Activated CD4-positive, alpha-beta T cell treated with anti-CD3 and anti-CD28 coated beads, Interleukin-2, amount 10 ng/mL, durations not matched to agents 7 days and 5 days (primary cell): ENCODE data around the gene ATXN7L1. TPM values are rescaled to one million over a fixed set of nuclear protein-coding genes. Genes with fewer than 3 reads are reported as not detected.
"Not testable (repeated sequence)": the region's sequence is repeated elsewhere in the genome, so short reads cannot be mapped to it uniquely, and the experiment has no call there.

Source experiments
- CTCF ChIA-PET: fragments of 350-600 bp; sonication (Branson Sonifier 250); formaldehyde crosslinking; loops from one replicate; lab custom pipeline; 2021; ENCODE audit warnings: antibody characterized with exemption; lab: Charles Lee
- POLR2A ChIA-PET: fragments of 350-600 bp; sonication (Branson Sonifier 250); formaldehyde crosslinking; loops from one replicate; lab custom pipeline; 2021; ENCODE audit warnings: antibody characterized with exemption; lab: Charles Lee
- DNase-seq: peaks from one replicate; pipeline ENCODE4 v3.0.0-alpha.2; 2020
- H3K27ac Mint-ChIP-seq: one replicate; pipeline ENCODE4 v1.8.0; 2021; ENCODE audit warnings: mild to moderate bottlenecking, moderate library complexity, mixed read lengths
- H3K27me3 Mint-ChIP-seq: one replicate; pipeline ENCODE4 v1.8.0; 2021; ENCODE audit warnings: mixed read lengths
- H3K36me3 Mint-ChIP-seq: one replicate; pipeline ENCODE4 v1.8.0; 2021; ENCODE audit warnings: low read depth, mixed read lengths
- H3K4me1 Mint-ChIP-seq: one replicate; pipeline ENCODE4 v1.8.0; 2021; ENCODE audit warnings: mixed read lengths
- H3K4me3 Mint-ChIP-seq: one replicate; pipeline ENCODE4 v1.8.0; 2021; ENCODE audit warnings: mild to moderate bottlenecking, moderate library complexity, mixed read lengths
- H3K9me3 Mint-ChIP-seq: one replicate; pipeline ENCODE4 v1.8.0; 2021; ENCODE audit warnings: mixed read lengths
- total RNA-seq, 2 experiments: library from RNA; stranded (reverse); gene quantifications; one replicate each; pipeline ENCODE4 v1.2.3, GENCODE V29; 2021

The ATXN7L1 gene
- total RNA-seq, 2 experiments from 2014 or later, result 23.8 to 25.4 TPM

DNA sequence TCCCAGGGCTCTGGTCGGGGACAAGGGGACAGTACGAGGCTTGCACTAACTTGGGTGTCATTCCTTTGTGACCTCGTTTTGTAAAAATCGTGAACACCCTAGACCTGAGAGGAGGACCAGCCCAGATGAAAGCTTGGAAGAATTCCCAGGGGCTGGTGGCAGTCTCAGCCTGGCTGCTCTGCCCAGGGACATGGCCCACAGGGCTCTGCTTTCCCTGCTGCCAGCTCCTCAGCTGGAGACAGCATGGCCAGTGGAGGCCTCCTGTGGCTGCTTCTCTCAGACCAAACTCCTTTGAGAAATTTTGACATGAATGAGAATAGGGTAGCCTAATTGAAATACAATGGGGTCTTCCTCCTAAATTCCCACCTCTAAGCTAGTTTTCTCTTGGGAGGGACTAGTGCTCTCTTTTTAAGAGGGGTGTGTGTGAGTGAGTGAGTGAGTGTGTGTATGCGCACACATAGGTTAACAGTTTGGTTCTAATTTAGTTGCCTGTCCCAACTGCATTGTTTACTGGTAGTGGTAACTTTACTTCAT is 154.8 kb downstream of the ATXN7L1 start:
- Mint-ChIP-seq H3K9me3 (no peaks in the 10 kb centered on the region), H3K36me3 (no peaks in the 10 kb centered on the region), H3K4me3 (no peak overlapping the region), H3K4me1 (no peaks in the 10 kb centered on the region), H3K27me3 (no peaks in the 10 kb centered on the region), H3K27ac (no peak overlapping the region)
- ChIA-PET POLR2A (no interaction called here), CTCF (no interaction called here)
- DNase-seq, result no peak

GRCh38 chr7:105719919-105720318 is 156.5 kb downstream of the ATXN7L1 start:
- no peaks in the 10 kb centered on the region for H3K9me3 Mint-ChIP-seq
- H3K4me1 Mint-ChIP-seq, result no peaks in the 10 kb centered on the region
- H3K36me3 Mint-ChIP-seq, result no peaks in the 10 kb centered on the region
- CTCF ChIA-PET, result no interaction called here
- DNase-seq, result no peak
- no peak overlapping the region for H3K27ac Mint-ChIP-seq
- POLR2A ChIA-PET, result no interaction called here
- no peak overlapping the region for H3K4me3 Mint-ChIP-seq
- no peaks in the 10 kb centered on the region for H3K27me3 Mint-ChIP-seq

GRCh38 chr7:105719395-105719794 is 157.0 kb downstream of the ATXN7L1 start:
- POLR2A ChIA-PET, result interaction anchor here (0.6 kb wide), 1 partner anchor 18 kb away, joined by 3 read pairs; no protein-coding TSS in a partner anchor
- Mint-ChIP-seq H3K4me3 (no peak overlapping the region), H3K36me3 (no peaks in the 10 kb centered on the region), H3K4me1 (no peaks in the 10 kb centered on the region), H3K9me3 (no peaks in the 10 kb centered on the region), H3K27me3 (no peaks in the 10 kb centered on the region), H3K27ac (no peak overlapping the region)
- no peak for DNase-seq
- CTCF ChIA-PET, result no interaction called here

- ChIA-PET POLR2A (no interaction called here), CTCF (no interaction called here)
- peaks cover 1% of the 10 kb centered on the region for H3K36me3 Mint-ChIP-seq
- H3K4me1 Mint-ChIP-seq, result no peaks in the 10 kb centered on the region
- H3K27me3 Mint-ChIP-seq, result no peaks in the 10 kb centered on the region
- no peak for DNase-seq
- H3K27ac Mint-ChIP-seq, result no peak overlapping the region
- H3K9me3 Mint-ChIP-seq, result peaks cover 3% of the 10 kb centered on the region
- H3K4me3 Mint-ChIP-seq, result no peak overlapping the region
Measured at GRCh38 chr7:105718511-105718925, 157.9 kb downstream of the ATXN7L1 start.

DNA sequence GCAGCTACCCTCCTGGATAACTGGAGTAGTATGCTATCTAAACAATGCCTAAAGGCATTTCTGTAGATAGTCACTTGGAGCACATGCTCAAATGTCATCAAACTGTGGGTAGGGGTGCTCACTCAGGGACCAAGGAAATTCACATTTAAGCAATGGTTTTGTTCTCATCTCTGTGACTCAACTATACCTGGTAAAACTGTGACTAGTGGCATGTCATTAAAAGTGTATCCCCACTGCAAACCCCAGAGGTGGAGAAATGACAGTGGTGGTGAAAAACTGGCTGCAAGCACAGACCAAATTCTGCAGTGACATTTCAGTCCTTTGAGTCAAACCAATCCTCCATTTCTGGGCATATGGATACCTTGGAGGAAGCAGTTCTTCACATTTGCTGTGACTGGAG is 160.9 kb downstream of the ATXN7L1 start:
- Mint-ChIP-seq H3K27ac (no peak overlapping the region), H3K4me3 (no peak overlapping the region), H3K9me3 (peaks cover 22% of the 10 kb centered on the region), H3K4me1 (no peaks in the 10 kb centered on the region), H3K36me3 (peaks cover 20% of the 10 kb centered on the region), H3K27me3 (no peaks in the 10 kb centered on the region)
- CTCF ChIA-PET, result interaction anchor here (0.6 to 1.1 kb wide), 2 partner anchors 21 to 164 kb away, joined by 3 read pairs; no protein-coding TSS in a partner anchor
- DNase-seq, result no peak
- POLR2A ChIA-PET, result no interaction called here

DNA sequence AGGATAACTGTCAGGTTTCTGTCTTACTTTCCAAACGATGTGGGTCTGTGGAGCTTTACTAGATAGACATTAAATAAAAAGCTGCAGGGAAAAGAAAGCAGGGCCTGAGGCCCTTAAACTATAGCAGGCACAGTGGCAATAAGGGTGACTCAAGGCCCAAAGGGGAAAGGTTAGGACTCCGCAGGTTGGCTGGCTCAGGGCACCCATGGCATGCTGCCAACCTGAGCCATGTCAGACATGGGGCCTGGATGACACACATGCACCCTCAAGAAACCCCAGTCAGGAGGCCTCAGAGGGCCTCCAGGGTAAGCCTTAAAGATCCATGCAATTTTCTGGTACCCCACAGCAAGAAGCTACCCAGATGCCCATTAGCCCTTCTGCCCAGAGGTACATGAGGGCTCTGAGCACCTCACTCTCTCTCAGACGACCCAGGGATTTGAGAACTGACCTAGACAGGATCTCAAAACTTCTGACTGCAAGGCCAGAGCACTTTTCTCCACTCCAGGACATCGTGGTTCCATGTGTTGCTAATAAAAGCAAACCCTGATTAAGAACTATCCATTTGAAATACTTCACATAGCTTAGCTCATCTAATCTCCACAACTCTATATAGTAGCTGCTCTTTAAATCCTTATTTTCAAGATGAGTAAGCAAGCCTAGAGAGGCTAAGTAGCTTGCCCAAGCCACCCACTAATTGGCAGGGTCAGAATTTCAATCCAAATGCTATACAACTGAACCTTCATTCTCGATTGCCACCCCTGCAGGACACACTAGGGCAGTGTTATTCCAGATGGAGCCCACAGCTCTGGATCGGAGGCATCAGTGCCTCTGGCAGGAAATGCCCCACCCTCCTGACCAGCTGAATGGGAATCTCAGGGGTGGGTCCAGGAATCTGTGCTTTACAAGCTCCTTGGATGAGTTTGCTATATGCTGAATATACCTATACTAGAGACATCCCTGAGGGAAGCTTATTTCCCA is 162.6 kb downstream of the ATXN7L1 start:
- Mint-ChIP-seq H3K27me3 (no peaks in the 10 kb centered on the region), H3K4me1 (no peaks in the 10 kb centered on the region), H3K9me3 (peaks cover 27% of the 10 kb centered on the region), H3K36me3 (peaks cover 24% of the 10 kb centered on the region), H3K27ac (no peak overlapping the region), H3K4me3 (no peak overlapping the region)
- ChIA-PET CTCF (interaction anchor here (0.7 to 1.4 kb wide), 4 partner anchors 15 to 57 kb away, joined by 3 to 5 read pairs (median 3); no protein-coding TSS in a partner anchor), POLR2A (no interaction called here)
- no peak for DNase-seq

DNA sequence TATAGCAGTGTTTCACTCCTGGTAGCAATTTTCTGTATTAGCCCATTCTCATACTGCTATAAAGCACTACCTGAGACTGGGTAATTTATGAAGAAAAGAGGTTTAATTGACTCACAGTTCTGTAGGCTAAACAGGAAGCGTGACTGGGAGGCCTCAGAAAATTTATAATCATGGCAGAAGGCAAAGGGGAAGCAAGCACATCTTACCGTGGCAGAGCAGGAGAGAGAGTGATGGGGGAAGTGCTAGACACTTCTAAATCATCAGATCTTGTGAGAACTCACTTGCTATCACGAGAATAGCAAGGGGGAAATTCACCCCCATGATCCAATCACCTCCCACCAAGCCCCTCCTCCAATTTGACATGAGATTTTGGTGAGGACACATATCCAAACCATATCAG is 163.5 kb downstream of the ATXN7L1 start:
- ChIA-PET POLR2A (no interaction called here), CTCF (no interaction called here)
- DNase-seq, result no peak
- no peak overlapping the region for H3K27ac Mint-ChIP-seq
- H3K4me1 Mint-ChIP-seq, result peaks cover 6% of the 10 kb centered on the region
- peaks cover 27% of the 10 kb centered on the region for H3K9me3 Mint-ChIP-seq
- no peaks in the 10 kb centered on the region for H3K27me3 Mint-ChIP-seq
- H3K4me3 Mint-ChIP-seq, result no peak overlapping the region
- peaks cover 24% of the 10 kb centered on the region for H3K36me3 Mint-ChIP-seq

DNA sequence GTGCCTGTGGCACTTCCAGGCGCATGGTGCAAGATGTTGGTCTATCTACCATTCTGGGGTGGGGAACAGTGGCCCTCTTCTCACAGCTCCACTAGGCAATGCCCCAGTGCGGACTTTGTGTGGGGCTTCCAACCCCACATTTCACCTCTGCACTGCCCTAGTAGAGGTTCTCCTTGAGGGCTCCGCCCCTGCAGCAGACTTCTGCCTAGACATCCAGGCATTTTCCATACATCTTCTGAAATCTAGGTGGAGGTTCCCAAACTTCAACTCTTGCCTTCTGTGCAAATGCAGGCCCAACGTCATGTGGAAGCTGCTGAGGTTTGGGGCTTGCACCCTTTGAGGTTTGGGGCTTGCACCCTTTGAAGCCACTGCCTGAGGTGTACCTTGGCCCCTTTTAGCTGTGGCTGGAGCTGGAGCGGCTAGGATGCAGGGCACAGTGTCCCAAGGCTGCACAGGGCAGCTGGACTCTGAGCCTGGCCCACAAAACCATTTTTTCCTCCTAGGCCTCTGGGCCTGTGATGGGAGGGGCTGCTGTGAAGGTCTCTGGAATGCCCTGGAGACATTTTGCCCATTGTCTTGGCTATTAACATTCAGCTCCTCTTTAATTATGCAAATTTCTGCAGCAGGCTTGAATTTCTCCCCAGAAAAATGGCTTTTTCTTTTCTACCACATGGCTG is 164.5 kb downstream of the ATXN7L1 start:
- no peak overlapping the region for H3K27ac Mint-ChIP-seq
- H3K4me1 Mint-ChIP-seq, result peaks cover 16% of the 10 kb centered on the region
- ChIA-PET CTCF (no interaction called here), POLR2A (no interaction called here)
- H3K9me3 Mint-ChIP-seq, result peaks cover 31% of the 10 kb centered on the region
- H3K4me3 Mint-ChIP-seq, result no peak overlapping the region
- DNase-seq, result no peak
- H3K36me3 Mint-ChIP-seq, result peaks cover 30% of the 10 kb centered on the region
- H3K27me3 Mint-ChIP-seq, result no peaks in the 10 kb centered on the region

DNA sequence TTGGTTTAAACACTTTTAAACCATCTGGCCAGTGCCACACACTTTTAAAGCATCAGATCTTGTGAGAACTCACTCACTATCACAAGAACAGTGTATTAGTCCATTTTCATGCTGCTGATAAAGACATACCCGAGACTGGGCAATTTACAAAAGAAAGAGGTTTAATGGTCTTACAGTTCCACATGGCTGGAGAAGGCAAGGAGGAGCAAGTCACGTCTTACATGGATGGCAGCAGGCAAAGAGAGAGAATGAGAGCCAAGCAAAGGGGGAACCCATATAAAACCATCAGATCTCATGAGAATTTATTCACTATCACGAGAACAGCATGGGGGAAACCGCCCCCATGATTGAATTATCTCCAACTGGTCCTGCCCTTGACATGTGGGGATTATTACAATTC is 165.7 kb downstream of the ATXN7L1 start:
- POLR2A ChIA-PET, DNase-seq, H3K27me3 Mint-ChIP-seq, H3K4me3 Mint-ChIP-seq, CTCF ChIA-PET, H3K27ac Mint-ChIP-seq: not testable (repeated sequence)
- Mint-ChIP-seq H3K36me3 (peaks cover 30% of the 10 kb centered on the region), H3K4me1 (peaks cover 16% of the 10 kb centered on the region), H3K9me3 (peaks cover 31% of the 10 kb centered on the region)

GRCh38 chr7:105708763-105709080 is 167.7 kb downstream of the ATXN7L1 start:
- ChIA-PET CTCF (no interaction called here), POLR2A (no interaction called here)
- peaks cover 16% of the 10 kb centered on the region for H3K4me1 Mint-ChIP-seq
- DNase-seq, result no peak
- H3K36me3 Mint-ChIP-seq, result peaks cover 30% of the 10 kb centered on the region
- peaks cover 28% of the 10 kb centered on the region for H3K9me3 Mint-ChIP-seq
- H3K27me3 Mint-ChIP-seq, result no peaks in the 10 kb centered on the region
- no peak overlapping the region for H3K4me3 Mint-ChIP-seq
- no peak overlapping the region for H3K27ac Mint-ChIP-seq

GRCh38 chr7:105707967-105708762 is 168.2 kb downstream of the ATXN7L1 start:
- Mint-ChIP-seq H3K4me3 (no peak overlapping the region), H3K27ac (peak overlapping the region; percentile 43), H3K9me3 (peaks cover 25% of the 10 kb centered on the region), H3K4me1 (peaks cover 16% of the 10 kb centered on the region), H3K36me3 (peaks cover 25% of the 10 kb centered on the region), H3K27me3 (no peaks in the 10 kb centered on the region)
- peak; percentile 12 for DNase-seq
- POLR2A ChIA-PET, result no interaction called here
- CTCF ChIA-PET, result no interaction called here

DNA sequence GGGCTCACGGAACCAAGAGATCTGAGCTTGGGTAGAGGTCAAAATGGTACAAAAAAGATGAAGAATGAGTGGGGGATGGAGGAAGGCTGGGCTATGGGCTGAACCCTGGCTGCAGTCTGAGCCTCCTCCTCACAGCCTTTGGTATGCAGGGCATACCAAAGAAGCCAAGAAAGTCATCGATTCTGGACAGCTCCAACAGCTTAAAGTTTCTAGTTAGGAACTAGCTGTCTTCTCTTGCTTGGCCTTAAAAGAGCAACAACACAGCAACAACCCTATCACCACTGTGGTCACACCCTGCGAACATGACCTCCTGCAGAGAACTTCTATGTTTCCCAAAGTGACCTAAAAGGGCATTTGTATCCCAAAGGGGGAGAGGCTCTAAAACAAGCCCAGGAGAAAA is 169.0 kb downstream of the ATXN7L1 start:
- Mint-ChIP-seq H3K4me3 (no peak overlapping the region), H3K4me1 (peaks cover 16% of the 10 kb centered on the region), H3K36me3 (peaks cover 19% of the 10 kb centered on the region), H3K27me3 (no peaks in the 10 kb centered on the region), H3K27ac (no peak overlapping the region), H3K9me3 (peaks cover 19% of the 10 kb centered on the region)
- CTCF ChIA-PET, result no interaction called here
- no peak for DNase-seq
- POLR2A ChIA-PET, result no interaction called here
